Activated CD4-positive, CD25-positive, alpha-beta regulatory T cell treated with anti-CD3 and anti-CD28 coated beads, Interleukin-2, amount 50 U/mL, for 24 hours (primary cell): Measurements from ENCODE around the gene SUGP2.
"Not testable (repeated sequence)": the region's sequence is repeated elsewhere in the genome, so short reads cannot be mapped to it uniquely, and the experiment has no call there.

Experiments
- ATAC-seq, 2 donors: fragments of 150-1000 bp; cut with Tn5 transposase; one replicate each; pipeline ENCODE4 v1.10.0; 2021; ENCODE audit warnings: mild to moderate bottlenecking in 1 of 2, moderate library complexity in 1 of 2

SUGP2 gene

DNA sequence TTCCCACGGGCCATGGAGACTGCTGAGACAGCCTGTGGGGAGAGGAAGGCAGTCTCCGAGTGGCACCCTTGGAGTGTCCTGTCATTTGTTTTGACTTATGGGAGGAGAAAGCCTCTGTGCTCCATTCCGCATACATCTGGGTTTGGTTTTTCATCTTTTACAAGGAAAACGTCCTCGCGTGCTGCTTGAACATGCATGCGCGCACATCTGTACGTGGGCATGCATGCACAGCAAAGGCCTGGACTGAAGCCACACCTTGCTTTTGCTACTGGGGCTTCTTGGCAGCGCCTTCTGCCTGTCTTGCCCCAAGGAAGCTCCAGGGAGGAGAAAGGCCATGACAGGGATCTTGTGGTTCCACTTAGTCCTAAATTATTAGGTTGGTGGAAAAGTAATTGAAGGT, 44.0 kb downstream of the SUGP2 start:
- ATAC-seq, result no peak

DNA sequence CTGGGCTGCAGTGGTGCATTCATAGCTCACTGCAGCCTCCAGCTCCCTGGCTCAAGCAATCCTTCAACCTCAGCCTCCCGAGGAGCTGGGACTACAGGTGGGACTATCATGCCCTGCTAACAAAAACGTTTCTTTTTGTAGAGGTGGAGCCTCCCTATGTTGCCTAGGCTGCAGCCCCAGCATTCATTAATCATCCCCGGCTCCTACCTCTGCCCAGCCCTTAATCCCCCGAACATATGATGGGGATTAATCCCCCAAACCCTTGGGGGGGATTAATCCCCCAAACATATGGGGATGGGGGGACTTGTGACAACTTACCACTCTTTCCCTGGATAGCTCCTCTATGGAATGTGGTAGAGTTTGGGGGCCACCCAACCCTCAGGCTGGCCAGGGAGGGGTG, 45.9 kb downstream of the SUGP2 start:
- no peak for ATAC-seq

DNA sequence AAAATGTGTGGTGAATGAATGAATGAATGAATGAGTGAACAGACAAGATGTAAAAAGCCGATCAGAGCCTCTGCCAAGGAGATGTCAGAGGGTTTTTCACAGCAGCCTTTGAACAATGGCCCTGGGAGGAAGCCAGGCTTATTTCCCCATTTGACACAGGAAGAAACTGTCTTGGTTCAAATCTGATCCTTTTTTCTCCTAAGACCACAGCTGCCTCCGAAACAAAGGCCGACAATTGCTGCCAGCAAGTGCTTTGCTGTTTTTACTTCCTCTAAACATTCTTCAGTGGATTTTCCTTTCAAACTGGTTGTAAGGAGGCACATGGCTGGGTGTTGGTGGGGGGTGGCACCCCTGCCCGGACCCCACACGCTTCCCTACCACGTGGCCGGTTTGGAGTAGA, 48.1 kb downstream of the SUGP2 start:
- ATAC-seq, result no peak

- no peak for ATAC-seq
Observed at GRCh38 chr19:18984251-18984650, 49.1 kb downstream of the SUGP2 start.

- ATAC-seq, result no peak
Observed at GRCh38 chr19:18982669-18983068, 50.6 kb downstream of the SUGP2 start.

DNA sequence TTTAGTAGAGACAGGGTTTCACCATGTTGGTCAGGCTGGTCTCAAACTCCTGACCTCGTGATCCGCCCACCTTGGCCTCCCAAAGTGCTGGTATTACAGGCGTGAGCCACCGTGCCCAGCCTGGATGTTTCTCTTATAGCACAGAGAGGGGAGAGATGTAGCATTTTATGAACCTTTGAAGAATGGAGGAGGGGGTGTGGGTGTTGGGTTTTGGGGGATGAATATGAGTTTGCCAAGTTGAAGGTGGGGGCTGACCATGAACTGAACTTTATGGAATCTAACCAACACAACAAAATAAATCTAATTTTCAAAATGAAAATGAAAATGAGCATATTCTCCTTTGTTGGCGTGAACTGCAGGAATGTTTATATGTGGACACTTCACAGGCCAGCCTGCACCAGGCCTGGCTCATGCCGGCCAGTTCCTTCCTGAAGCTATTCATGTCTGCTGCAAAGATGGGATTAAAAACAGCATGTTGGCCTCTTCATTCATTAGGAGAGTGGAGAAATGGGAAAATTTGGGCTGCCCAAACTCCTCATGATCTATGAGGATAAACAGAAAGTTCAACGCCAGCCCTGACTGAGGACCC, 52.8 kb downstream of the SUGP2 start:
- no peak for ATAC-seq

- ATAC-seq, result no peak
Observed at GRCh38 chr19:18978616-18979015, 54.7 kb downstream of the SUGP2 start.

GRCh38 chr19:18975869-18976268, 57.4 kb downstream of the SUGP2 start:
- no peak for ATAC-seq

DNA sequence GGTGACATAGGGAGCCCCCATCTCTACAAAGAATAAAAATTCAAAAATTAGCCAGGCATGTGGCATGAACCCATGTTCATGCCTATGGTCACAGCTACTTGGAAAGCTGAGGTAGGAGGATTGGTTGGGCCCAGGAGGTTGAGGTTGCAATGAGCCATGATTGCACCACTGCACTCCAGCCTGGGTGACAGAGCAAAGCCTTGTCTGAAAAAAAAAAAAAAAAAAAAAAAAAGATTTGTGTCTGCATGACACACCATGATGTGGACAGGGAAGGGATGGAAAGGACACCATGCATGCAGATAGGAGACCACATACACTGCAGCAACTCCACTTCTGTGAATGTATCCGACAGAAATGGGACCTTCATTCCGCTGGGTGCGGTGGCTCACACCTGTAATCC, 58.3 kb downstream of the SUGP2 start:
- ATAC-seq, result no peak

GRCh38 chr19:18972851-18973250, 60.5 kb downstream of the SUGP2 start:
- ATAC-seq, result no peak

GRCh38 chr19:18972301-18972811, 61.0 kb downstream of the SUGP2 start:
- no peak for ATAC-seq

- ATAC-seq, result no peak
Observed at GRCh38 chr19:18969931-18970659, 63.2 kb downstream of the SUGP2 start.

DNA sequence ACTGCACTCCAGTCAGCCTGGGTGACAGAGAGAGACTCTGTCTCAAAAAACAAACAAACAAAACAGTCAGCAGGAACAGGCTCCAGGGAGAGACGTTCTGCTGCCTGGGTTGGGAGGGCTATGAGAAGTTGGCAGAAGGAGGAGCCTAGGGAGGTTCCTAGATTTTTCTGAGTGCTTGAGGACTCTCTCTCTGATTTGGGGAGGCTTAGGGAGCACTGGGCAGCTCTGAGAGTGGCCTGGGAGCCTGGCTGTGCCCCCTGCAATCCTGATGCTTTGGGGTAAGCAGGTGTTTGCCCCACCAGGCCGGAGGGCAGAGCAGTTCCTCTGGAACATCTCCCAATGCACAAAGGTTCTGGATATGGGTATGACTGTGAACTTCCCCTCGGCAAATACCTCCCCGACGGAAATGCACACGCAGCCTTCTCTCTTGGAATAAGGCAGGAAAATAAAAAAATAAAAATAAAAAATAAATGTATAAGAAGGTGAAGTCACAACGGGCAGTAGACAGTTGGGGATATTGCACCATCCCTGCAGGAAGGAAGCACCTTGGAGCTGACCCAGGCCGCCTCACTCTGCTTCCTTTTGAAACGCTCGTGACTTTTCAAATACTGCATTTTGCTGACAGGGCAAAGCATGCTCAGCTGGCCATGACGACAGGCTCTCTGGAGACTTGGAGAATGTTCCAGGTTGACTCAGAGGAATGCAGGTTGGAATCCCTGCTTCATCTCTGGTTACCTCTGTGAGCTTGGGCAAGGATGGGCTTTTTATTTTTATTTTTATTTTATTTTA, 65.8 kb downstream of the SUGP2 start:
- ATAC-seq, result no peak

DNA sequence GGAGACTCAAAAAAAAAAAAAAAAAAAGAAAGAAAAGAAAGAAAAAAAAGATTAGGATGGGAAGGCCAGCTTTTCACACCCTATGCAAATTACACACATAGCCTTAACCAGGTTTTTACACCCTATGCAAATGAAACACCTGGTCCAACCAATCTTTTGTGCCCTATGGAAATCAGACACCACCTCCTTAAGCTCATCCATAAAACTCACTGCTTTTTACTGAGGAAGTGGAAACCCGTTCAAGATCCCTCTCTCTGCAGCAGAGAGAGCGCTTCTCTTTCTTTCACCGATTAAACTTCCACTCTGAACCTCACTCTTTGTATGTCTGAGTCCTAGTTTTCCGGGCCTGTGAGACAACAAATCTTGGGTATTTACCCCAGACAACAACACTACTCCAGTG, 67.0 kb downstream of the SUGP2 start:
- no peak for ATAC-seq

- ATAC-seq, result no peak
Observed at GRCh38 chr19:18964121-18964520, 69.2 kb downstream of the SUGP2 start.

DNA sequence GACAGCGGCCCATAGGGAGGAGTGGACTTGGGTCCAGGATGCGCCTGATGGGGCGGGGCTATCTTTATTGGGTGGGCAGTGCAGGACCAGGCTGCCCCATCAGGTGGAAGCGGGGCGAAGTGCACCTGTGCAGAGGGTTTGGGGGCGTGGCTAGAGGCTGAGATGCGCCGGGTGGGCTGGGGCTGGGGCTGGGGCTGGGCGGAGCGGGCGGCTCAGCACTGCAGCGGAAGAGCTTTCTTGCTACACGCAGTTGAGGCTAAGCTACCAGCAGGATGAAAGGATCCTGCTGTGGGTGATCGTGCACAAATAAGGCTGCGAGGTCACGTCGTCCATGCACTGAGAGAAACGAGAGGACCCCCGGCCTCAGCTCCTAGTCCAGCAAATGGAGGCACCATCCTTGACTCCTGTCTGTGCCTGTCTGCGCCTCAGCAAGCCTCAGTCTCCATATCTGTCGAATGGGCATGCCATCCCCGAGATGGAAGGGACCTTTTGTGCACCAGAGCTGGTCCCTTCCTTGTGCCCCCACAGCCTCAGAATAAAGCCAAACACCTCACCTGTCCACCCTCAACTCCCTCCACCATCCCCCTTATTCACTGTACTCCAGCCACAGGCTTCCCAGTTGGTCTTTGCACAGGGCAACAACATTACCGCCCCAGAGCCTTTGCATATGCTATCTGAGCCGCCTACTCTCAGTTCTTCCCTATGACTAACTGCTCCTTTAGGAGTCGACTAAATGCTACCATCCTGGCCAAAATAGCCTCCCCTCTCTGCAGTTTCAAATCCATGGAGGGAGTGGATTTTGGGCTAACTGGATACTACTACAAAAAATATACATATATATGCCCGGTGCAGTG, 71.3 kb downstream of the SUGP2 start:
- ATAC-seq, result peak in 1 of 2 donors; percentile 17

DNA sequence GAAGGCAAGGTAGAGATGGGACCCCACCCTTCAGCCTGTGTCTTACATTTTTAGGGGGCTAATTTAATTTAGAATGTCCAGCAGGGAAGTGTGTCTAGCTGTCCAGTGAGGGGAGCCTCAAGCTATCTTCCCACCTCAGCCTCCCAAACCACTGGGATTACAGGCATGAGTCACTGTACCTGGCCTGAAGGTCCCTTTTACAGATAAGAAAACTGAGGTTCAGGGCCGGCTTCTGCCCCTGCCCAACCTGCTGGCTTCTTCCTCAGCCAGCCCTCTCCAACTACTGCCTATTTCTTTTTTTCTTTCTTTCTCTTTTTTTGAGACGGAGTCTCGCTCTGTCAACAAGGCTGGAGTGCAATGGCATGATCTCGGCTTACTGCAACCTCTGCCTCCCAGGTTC, 72.9 kb downstream of the SUGP2 start:
- no peak for ATAC-seq

DNA sequence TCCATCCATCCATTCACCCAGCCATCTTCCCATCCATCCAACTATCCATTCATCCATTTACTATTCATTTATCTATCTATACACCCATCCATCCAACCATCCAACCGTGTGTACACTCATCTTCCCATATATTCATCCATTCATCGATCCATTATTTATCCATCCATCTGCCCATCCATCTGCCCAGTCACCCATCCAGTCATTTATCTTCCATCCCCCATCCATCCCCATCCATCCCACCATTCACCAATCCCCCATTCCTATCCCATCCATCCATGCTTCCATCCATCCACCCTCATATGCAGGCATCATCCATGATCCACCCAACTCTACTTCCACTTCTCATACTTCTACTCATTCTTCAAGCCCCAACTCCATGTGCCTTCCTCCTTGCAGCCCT, 78.3 kb downstream of the SUGP2 start:
- ATAC-seq, result no peak

GRCh38 chr19:18954094-18954493, 79.2 kb downstream of the SUGP2 start:
- no peak for ATAC-seq

DNA sequence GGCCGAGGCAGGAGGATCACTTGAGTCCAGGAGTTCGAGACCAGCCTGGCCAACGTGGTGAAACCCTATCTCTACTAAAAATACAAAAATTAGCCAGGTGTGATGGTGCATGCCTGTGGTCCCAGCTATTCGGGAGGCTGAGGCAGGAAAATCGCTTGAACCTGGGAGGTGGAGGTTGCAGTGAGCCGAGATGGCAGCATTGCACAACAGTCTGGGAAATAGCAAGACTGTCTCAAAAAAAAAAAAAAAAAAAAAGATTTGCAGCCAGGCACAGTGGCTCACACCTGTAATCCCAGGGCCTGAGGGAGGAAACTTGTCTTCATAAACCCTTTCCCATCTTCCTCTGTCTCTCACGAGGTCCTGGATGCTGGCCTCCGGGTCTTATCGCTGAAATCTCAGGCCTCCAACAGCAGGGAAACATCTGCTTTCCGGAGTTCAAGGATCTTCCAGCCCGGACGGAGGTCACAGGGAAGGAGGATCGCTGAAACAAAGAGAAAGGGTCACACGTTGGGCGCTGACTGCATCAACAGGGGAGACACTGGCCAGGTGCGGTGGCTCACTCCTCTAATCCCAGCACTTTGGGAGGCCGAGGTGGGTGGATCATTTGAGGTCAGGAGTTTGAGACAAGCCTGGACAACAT, 80.8 kb downstream of the SUGP2 start:
- not testable (repeated sequence) for ATAC-seq

DNA sequence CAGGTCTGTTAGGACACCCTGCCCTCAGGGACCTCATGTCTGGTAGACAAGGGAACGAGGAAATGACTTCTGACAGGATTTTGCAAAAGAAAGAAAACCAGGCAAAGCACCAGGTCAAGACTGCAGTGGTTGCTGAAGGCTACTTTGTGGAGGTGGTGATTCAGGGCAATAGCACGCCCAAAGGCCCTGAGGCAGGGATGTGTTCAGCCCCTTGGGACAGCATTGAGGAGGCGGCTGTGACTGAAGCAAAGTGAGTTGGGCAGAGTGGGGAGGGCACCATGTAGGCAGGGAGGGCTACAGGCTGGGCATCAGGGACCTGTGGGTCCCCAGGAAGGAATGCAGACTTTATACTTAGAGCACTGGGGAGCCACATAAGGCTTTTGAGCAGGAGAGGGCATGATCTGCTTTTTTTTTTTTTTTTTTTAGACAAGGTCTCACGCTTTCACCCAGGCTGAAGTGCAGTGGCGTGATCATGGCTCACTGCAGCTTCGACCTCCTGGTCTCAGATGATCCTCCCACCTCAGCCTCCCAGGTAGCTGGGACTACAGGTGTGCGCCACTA, 81.5 kb downstream of the SUGP2 start:
- ATAC-seq, result no peak

DNA sequence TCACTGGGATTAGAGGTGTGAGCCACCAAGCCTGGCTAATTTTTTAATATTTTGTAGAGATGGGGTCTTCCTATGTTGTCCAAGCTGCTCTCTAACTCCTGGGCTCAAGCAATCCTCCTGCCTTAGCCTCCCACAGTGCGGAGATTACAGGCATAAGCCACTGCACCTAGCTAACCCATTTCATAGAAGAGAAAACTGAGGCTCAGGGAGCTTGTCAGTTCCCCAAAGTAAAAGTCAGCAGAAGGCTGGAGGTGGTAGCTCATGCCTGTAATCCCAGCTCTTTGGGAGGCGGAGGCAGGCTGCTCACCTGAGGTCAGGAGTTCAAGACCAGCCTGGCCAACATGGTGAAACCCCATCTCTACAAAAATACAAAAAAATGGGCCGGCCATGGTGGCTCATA, 83.5 kb downstream of the SUGP2 start:
- ATAC-seq, result no peak
